Endometrial microvascular endothelial cells (primary cell): ENCODE measurements around the gene ANO1. TPM values are rescaled to one million over a fixed set of nuclear protein-coding genes. Genes with fewer than 3 reads are reported as not detected.

Experiments
- total RNA-seq: library from RNA; depleted of rRNA; stranded (reverse); fragments of >200 nt; gene quantifications from one replicate; pipeline ENCODE4 v1.2.3, GENCODE V29; 2015; ENCODE audit errors: inconsistent ontology term

The ANO1 gene
- total RNA-seq, 1 donor from 2014 or later = not detected

Other genes with a start within 250 kb of the ANO1 start
- gene FADD, start 125.0 kb downstream of the ANO1 start, total RNA-seq = 31.0 TPM
- 46.1 TPM for gene PPFIA1, start 192.4 kb downstream of the ANO1 start, total RNA-seq